ENCODE results near the gene PRKCA.

DNA sequence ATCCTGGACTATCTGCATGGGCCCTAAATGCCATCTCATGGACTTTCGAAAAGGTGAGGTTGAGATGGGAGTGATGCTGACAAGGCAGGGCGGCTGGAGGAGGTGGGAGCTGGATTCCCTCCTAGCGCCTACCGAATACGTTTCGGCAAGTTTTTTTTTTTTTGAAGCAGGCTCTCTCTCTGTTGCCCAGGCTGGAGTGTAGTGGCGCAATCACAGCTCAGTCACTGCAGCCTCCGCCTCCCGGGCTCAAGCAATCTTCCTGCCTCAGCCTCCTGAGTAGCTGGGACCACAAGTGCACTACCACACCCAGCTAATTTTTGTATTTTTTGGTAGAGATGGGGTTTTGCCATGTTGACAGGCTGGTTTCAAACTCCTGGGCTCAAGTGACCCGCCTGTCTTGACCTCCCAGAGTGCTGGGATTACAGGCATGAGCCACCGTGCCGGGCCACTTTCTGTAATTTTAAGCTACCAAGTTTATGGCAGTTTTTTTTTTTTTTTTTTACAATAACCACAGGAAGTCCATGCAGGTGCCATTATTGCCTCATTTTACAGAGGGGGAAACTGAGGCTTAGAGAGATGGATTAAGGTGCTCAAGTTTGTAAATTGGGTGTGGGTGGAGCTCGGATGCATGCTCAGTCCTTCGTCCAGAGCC is 246.4 kb downstream of the PRKCA start:
- no peak for TF ChIP-seq EZH2 (IDR thresholded peaks at IDR 0.05; ENCODE audit: borderline replicate concordance, control insufficient read depth, low read depth, low read length)
- no peak for TF ChIP-seq CEBPB (IDR thresholded peaks at IDR 0.05; ENCODE audit: borderline replicate concordance in 1 of 2, low read depth in 2 of 2, low read length in 2 of 2)
- no peak for TF ChIP-seq MTA3 (IDR thresholded peaks at IDR 0.05; ENCODE audit: borderline replicate concordance, low read length)
- TF ChIP-seq POLR2A (IDR thresholded peaks at IDR 0.05; ENCODE audit: low read depth, low read length) = no peak
- no peak for TF ChIP-seq CTCF (IDR thresholded peaks at IDR 0.05 in 2 of 3, conservative IDR thresholded peaks at IDR 0.05 in 1 of 3; ENCODE audit: control insufficient read depth in 2 of 3, extremely low read depth in 1 of 3, insufficient read depth in 1 of 3, low read depth in 3 of 3, low read length in 3 of 3)
- TF ChIP-seq POLR2AphosphoS5 (IDR thresholded peaks at IDR 0.05; ENCODE audit: low read length) = no peak
- no peak for TF ChIP-seq NFIC (IDR thresholded peaks at IDR 0.05; ENCODE audit: low read depth, low read length)
- TF ChIP-seq, protein P1, sequence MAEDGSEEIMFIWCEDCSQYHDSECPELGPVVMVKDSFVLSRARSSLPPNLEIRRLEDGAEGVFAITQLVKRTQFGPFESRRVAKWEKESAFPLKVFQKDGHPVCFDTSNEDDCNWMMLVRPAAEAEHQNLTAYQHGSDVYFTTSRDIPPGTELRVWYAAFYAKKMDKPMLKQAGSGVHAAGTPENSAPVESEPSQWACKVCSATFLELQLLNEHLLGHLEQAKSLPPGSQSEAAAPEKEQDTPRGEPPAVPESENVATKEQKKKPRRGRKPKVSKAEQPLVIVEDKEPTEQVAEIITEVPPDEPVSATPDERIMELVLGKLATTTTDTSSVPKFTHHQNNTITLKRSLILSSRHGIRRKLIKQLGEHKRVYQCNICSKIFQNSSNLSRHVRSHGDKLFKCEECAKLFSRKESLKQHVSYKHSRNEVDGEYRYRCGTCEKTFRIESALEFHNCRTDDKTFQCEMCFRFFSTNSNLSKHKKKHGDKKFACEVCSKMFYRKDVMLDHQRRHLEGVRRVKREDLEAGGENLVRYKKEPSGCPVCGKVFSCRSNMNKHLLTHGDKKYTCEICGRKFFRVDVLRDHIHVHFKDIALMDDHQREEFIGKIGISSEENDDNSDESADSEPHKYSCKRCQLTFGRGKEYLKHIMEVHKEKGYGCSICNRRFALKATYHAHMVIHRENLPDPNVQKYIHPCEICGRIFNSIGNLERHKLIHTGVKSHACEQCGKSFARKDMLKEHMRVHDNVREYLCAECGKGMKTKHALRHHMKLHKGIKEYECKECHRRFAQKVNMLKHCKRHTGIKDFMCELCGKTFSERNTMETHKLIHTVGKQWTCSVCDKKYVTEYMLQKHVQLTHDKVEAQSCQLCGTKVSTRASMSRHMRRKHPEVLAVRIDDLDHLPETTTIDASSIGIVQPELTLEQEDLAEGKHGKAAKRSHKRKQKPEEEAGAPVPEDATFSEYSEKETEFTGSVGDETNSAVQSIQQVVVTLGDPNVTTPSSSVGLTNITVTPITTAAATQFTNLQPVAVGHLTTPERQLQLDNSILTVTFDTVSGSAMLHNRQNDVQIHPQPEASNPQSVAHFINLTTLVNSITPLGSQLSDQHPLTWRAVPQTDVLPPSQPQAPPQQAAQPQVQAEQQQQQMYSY (CRISPR knock-in tag; IDR thresholded peaks at IDR 0.05) = no peak
- TF ChIP-seq CBX3 (IDR thresholded peaks at IDR 0.05; ENCODE audit: borderline replicate concordance, low read depth) = no peak
- no peak for TF ChIP-seq RFX5 (IDR thresholded peaks at IDR 0.05; ENCODE audit: low read depth, low read length)
- no peak for TF ChIP-seq NR2C1 (IDR thresholded peaks at IDR 0.05)
- TF ChIP-seq, protein P2, sequence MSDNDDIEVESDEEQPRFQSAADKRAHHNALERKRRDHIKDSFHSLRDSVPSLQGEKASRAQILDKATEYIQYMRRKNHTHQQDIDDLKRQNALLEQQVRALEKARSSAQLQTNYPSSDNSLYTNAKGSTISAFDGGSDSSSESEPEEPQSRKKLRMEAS (IDR thresholded peaks at IDR 0.05; ENCODE audit: low read depth, low read length) = no peak
- TF ChIP-seq, protein P3, sequence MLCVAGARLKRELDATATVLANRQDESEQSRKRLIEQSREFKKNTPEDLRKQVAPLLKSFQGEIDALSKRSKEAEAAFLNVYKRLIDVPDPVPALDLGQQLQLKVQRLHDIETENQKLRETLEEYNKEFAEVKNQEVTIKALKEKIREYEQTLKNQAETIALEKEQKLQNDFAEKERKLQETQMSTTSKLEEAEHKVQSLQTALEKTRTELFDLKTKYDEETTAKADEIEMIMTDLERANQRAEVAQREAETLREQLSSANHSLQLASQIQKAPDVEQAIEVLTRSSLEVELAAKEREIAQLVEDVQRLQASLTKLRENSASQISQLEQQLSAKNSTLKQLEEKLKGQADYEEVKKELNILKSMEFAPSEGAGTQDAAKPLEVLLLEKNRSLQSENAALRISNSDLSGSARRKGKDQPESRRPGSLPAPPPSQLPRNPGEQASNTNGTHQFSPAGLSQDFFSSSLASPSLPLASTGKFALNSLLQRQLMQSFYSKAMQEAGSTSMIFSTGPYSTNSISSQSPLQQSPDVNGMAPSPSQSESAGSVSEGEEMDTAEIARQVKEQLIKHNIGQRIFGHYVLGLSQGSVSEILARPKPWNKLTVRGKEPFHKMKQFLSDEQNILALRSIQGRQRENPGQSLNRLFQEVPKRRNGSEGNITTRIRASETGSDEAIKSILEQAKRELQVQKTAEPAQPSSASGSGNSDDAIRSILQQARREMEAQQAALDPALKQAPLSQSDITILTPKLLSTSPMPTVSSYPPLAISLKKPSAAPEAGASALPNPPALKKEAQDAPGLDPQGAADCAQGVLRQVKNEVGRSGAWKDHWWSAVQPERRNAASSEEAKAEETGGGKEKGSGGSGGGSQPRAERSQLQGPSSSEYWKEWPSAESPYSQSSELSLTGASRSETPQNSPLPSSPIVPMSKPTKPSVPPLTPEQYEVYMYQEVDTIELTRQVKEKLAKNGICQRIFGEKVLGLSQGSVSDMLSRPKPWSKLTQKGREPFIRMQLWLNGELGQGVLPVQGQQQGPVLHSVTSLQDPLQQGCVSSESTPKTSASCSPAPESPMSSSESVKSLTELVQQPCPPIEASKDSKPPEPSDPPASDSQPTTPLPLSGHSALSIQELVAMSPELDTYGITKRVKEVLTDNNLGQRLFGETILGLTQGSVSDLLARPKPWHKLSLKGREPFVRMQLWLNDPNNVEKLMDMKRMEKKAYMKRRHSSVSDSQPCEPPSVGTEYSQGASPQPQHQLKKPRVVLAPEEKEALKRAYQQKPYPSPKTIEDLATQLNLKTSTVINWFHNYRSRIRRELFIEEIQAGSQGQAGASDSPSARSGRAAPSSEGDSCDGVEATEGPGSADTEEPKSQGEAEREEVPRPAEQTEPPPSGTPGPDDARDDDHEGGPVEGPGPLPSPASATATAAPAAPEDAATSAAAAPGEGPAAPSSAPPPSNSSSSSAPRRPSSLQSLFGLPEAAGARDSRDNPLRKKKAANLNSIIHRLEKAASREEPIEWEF (IDR thresholded peaks at IDR 0.05; ENCODE audit: insufficient replicate concordance, low read depth, low read length) = no peak
- no peak for TF ChIP-seq ETV6 (conservative IDR thresholded peaks at IDR 0.05 in 1 of 2, IDR thresholded peaks at IDR 0.05 in 1 of 2; ENCODE audit: borderline replicate concordance in 1 of 2, low read depth in 1 of 2)

Data from GM12878 (cell line).